Stimulated activated CD8-positive, alpha-beta memory T cell treated with anti-CD3 and anti-CD28 coated beads, Interleukin-2, amount 100 ng/mL, for 48 hours (primary cell): ENCODE results near the gene NECAP2.
"Not testable (repeated sequence)": the region's sequence is repeated elsewhere in the genome, so short reads cannot be mapped to it uniquely, and the experiment has no call there.

ENCODE experiments used
- DNase-seq, 2 donors: peaks; one replicate each; pipeline ENCODE4 v3.0.0-alpha.2; 2020; ENCODE audit warnings: low read depth in 2 of 2

Gene NECAP2

DNA sequence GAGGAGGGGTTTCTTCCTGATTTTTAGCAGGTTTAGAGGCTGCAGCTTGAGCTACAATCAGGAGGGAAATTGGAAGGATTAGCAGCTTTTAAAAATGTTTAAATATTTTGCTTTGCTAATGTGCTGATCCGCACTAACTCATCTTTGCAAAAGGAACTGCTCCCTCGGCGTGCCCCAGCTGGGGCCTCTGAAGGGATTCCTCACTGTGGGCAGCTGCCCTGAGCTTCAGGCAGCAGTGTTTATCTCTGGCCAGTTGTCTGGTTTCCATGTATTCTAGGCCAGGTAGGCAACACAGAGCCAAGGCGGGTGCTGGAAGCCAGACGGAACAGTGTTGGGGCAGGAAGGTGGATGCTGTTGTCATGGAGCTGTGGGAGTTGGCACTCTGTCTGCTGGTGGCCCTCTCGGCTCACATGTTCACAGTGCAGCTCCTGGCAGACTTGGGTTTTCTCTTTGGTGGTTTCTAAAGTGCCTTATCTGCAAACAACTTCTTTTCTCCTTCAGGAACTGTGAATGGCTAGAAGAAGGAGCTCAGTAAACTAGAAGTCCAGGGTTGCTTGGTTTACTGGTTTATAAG is 18.9 kb downstream of the NECAP2 start:
- no peak for DNase-seq

DNA sequence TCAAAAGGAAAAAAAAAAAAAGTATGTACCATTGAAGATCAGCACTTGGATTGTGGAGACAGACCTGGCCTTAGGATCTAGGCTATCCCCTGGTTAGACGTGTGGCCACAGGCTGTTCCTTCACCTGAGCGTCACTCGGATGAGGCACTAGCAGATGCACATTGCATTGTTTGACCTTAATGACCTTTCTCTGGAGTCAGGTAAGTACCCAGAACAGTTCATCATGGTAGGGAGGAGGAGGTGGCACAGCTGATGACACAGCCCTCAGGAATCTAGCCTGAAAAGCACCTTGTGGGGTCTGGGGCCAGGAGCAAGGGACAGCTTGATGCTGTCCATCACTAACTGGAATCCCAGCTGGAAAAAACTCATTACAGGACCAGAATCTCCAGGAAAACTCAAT is 21.2 kb downstream of the NECAP2 start:
- no peak for DNase-seq

DNA sequence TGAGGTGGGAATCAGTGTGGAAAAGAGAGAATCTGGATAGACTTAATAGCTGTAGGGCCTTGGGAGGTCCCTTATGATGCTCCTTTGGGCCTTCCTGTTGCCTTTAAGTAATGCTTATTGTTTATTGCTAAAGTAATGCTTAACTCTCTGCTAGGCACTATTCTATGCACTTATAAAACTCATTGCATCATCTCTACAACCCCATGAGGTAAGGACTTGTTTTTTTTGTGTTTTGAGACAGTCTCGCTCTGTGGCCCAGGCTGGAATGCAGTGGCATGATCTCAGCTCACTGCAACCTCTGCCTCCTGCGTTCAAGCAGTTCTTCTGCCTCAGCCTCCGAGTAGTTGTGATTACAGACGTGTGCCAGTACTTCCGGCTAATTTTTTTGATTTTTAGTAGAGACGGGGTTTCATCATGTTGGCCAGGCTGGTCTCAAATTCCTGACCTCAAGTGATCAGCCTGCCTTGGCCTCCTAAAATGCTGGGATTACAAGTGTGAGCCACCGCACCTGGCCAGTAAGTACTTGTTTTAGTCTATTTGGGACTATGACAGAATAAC is 22.3 kb downstream of the NECAP2 start:
- DNase-seq = no peak

DNA sequence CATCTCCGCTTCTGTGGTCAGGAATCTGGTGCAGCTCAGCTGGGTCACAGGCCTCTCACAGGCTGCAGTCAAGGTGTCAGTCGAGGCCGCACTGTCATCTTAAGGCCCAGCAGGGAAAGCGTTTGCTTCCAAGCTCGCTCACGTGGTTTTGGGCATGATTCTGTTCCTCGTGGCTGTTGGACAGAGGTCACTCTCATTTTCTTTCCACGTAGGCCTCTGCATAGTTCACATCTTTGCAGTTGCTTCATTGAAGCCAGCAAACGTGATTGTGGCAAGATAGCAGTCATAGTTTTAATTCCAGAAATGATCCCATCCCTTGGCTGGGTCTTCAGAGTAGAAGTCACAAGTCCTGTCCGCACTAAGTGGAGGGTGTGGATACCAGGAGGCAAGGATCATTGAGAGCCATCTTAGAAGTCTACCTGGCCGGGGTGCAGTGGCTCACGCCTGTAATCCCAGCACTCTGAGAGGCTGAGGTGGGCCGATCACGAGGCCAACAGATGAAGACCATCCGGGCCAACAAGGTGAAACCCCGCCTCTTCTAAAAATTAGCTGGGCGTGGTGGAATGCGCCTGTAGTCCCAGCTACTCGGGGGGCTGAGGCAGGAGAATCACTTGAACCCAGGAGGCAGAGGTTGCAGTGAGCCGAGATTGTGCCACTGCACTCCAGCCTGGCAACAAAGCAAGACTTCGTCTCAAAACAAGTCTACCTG is 24.5 kb downstream of the NECAP2 start:
- DNase-seq = no peak

DNA sequence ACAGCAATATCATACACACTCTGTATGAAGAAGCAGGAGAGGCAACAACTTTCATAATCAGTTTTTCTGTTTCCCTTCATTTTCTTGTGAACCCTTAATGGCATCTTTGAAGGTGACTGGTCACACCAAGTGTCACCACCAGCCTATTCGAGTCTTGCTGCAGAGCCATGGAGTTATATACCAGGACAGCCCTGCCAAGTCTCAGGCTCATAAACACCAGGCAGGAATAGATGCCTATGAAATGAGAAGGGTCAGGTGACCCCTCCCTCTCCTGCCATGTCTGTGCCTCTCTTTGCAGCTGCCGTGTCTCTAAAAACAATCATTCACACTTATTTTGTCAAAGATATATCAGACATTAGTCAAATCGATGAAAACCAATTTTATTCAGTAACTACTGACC is 28.0 kb downstream of the NECAP2 start:
- no peak for DNase-seq

DNA sequence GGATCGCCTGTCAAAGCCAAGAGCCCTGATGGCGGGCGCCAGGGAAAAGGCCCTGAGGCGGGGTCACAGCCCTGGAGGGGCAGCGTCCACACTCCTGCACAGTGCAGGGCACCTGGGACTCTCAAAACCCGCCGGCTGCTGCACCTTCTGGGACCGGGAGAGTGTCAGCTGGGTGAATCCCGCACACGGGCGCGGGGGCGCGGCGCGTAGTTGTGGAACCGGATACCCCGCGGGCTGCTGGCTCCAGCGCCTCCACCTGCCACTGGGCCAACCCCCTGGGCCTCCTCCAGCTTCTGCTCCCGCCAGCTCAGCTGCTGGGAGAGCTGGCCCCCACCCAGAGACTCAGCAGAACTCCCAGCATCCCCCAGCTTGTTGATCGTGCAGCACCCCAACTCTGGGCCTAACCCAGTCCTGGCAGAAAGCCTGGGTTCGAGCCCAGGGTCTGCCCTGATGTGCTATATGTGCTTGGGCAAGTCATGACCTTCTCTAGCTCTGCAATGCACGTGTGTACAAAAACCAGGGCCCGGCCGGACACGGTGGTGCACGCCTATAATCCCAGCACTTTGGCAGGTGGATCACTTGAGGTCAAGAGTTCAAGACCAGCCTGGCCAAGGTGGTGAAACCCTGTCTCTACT is 33.8 kb downstream of the NECAP2 start:
- DNase-seq = no peak

DNA sequence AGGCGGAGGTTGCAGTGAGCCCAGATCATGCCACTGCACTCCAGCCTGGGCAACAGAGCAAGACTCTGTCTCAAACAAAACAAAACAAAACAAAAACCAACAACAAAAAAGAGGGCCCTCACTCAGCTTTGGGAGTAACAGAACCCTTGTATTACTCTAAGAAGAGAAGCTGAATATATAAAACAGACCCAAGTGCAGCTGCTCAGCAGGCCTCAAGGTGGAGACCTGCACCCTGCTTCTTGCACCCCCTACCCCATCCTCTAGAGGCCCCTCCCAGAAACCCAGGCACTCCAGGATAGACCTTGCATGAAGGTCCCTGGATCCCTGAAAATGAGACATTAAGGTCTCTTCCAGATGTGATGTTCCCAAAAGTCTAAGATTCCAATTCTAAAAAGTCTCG is 34.4 kb downstream of the NECAP2 start:
- not testable (repeated sequence) for DNase-seq

DNA sequence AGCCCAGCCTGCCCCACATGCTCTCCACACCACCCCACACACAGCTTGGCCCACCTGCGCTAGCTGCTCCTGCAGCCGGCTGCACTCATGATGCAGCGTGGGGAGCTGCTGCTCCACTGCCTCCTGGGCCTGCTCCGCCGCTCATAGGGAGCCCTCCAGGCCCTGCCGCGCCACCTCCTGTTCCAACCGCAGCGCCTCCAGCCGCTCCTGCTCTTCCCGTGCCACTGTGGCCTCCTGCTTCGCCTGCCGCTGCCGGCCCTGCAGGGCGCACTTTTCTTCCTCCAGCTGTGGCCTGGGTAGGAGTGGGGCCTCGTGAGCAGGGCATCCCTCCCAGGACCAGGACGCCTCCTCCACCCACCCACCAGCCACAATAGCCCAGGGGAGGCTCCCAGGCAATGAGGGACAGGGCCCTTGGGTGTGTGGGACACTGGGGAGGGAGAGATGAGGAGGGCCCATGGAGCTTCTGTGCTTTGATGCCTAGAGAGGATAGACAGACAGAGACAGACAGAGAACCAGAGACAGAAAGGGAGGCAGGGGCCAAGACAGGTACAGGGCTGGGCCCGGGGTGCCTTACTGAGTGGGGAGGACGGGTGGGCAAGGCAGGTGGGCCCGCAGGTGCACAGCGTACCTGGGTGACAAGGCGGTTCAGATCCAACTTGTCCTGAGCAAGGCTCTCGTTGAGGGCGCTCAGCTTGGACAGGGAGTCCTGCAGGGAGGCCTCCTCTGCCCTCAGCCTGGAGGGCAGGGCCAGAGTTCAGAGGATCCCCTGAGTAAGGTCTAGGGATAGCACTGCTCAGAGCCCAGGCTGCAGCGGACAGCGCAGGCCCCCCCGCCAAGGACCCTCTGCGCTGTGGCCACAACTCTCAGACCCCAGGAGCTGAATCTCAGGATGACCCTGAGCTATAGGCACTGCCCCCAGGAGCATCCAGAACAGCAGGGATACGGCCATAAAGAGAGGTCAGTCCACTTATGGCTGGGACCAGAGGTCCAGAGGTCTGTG is 35.5 kb downstream of the NECAP2 start:
- DNase-seq = not testable (repeated sequence)

DNA sequence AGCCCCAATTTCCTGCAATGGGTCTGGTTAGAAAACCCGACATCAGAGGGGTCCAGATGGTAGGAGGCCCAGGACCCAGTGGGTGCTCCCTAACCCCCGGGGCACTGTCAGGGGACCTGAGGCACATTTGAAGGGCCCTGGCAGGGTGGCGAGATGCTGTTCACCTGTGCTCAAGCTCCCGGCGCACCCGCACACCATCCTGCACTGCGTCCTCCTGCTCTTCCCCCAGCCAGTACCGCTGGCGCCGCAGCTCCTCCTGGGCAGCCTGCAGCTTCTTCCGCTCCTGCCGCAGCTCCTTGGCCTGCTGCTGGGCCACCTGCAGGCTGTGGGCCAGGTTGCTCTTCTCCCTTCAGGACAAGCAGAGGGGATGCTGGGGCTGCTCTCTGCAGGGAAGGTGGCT is 37.6 kb downstream of the NECAP2 start:
- DNase-seq = no peak

DNA sequence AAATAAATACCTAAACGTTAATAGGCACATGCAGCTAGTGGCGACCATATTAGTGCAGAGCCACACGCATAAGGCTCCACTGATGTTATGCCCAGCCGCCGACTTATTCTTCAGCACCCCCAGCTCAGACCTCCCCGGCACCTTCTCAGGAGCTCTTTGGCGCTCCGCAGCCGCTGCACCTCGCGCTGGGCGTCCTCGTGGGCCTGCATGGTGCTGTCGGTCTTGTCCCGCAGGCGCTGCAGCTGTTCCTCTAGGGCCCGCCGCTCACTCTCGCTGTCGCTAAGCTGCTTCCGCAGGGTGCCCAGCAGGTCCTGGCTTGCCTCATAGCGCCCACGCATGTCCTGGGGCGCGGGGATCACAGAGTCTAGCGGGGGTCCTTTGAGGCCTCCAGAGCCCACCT is 42.6 kb downstream of the NECAP2 start:
- DNase-seq = not testable (repeated sequence)

DNA sequence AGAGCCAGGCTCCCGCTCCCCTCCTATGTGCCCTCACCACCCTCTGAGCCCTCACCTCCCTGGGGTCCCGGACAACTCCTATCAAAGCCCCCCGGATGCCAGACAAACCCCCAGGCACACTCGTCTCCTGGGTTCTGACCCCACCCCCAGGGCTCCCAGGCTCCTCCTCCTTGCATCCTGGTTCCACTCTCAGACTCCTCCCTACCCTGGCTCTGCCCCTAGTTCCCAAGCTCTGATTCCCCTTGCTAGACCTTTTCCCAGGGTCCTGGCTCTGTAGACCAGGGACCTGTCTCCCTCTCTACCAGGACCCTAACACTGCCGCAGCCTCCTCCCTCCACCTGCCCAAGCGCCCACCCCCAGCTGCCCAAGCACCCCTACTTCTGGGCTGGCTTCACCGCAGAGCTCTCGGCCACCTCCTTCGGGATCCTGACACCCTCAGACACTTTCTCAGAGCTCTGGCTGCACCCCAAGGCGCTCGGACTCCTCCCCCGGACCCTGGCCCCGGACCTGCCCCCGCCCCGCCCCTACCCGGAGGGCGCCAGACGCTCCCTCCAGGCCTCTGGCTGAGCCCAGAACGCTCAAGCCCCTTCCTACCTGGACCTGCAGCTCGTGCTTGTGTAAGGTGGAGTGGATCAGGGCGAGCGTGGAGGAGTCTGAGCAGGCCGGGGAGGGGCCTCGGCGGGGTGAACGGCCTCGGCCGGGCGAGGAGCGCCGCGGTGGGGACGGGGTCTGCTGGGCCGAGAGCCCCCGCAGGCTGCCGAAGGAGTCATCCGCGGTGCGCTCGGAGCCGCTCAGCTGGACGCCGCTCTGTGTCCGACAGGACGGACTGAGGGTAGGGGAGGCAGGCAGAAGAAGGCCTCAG is 43.3 kb downstream of the NECAP2 start:
- not testable (repeated sequence) for DNase-seq

DNA sequence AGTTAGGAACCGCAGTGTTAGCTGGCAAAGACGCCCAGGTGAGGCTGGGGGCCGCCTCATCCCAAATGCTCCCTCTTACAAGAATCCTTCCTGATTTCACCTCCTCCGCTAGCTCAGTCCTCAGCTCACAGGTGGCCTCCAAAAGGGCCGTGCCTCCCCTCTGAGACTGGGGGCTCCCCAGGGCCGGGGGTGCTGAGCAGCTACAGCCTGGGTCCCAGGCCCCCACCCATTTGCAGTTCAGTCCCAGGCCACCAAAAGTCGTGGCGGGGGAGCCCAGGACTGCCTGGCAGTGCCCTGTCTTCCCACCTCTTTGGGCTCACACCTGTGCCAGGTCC is 43.9 kb downstream of the NECAP2 start:
- DNase-seq = no peak

DNA sequence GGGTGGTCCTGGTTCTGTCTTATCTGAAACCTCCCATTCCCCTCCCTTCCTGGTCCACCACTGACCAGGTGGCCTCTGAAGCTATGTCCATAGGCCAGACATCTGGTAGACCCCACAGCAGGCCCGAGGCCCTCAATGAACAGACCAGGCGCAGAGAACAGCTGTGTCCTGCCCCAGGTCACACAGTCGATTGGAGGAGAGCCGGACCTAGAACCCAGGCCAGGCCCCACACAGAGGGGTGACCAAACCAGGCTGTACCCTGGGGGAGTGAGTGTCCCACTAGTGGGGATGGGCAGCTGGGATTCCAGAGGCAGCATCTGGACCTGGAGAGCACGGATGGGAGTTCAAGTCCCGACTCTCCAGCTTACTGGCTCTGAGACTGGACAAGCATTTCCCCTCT is 44.4 kb downstream of the NECAP2 start:
- DNase-seq = no peak

DNA sequence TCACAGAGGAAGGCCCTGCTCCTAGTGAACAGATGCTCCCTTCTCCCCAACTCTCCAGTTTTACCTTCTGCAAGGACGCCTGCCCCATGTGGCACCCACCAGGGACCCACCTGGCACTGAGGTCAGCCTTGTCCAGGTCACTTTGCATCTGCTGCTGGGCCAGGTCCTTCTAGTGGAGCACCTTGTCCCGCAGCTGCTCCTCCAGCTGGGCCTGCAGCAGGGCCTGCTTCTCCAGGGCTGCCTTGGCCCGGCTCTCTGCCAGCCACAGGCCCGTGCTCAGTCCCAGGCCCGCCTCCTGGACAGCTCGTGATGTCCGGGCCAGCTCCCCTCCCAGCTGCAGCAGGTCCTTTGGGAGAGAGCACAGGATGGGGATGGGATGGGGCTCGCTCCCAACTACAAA is 45.8 kb downstream of the NECAP2 start:
- not testable (repeated sequence) for DNase-seq

DNA sequence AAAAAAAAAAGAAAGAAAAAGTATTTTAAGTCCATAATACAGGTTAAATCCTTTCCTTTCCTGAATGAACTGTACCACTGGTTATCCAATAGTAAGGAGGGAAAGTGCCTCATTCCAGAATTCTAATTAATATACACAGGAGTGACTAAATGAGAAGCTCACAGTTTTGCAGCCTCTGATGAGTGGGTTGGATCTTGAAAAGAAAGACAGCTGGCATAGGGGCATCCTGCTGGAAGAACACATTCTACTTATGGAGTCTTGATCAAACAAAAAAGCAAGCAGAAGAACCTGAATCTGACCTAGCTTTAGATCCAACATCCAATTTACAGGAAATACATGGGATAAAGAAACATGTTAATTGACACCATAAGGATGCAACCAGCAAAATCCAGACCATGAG is 46.5 kb downstream of the NECAP2 start:
- not testable (repeated sequence) for DNase-seq

DNA sequence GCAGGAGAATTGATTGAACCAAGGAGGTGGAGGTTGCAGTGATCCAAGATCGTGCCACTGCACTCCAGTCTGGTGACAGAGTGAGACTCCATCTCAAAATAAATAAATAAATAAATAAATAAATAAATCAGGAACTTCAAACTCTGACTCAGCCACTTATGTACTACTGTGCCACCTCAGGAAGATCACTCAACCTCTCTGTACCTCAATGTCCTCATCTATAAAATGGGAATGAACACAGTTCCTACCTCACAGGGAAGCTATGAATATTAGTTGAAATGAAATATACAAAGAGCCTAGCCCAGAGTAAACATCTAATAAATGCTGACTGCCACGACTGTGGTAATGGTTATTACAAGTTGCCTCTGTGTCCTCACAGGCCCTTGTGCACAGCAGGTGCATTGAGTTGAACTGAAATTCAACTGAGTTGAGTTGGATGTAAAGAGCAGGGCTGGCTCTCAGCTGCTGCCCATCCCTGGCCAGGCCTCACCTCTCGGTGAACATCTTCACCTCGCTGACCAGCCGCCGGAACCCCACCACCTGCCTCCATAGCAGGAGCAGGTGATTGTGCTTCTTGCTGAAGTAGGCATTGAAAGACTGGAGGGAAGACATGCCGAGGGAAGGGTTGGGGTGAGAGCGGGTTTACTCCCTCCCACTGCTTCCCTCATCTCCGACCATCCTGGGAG is 48.8 kb downstream of the NECAP2 start:
- not testable (repeated sequence) for DNase-seq

DNA sequence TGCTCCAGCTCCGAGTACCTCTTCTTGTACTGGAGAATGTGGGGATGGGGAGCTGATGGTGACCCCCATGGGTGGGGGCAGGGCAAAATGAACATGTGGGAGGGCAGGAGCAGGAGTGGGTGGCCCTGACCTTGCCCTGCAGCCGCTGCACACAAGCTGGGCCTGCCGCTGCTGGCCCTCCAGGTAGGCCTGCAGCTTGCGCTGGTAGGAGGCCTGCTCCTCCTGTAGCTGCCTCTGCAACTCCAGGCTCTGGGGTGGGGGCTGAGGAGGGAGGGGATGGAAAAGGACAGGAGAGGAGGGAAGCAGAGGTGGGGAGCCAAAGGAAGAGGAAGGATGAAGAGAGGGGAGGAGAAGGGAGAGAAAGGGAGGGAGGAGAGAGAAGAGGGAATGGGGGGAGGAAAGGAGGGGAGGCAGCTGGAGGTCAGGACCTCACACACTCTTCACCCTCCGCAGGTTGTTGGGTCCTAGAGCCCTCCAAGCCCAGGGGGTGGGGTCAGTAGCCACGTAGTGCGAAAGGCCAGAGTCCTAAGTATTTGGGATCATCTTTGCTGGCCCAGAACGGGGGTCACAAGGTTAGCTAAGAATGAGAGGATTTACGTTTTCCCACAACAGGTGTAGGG is 50.6 kb downstream of the NECAP2 start:
- no peak for DNase-seq

DNA sequence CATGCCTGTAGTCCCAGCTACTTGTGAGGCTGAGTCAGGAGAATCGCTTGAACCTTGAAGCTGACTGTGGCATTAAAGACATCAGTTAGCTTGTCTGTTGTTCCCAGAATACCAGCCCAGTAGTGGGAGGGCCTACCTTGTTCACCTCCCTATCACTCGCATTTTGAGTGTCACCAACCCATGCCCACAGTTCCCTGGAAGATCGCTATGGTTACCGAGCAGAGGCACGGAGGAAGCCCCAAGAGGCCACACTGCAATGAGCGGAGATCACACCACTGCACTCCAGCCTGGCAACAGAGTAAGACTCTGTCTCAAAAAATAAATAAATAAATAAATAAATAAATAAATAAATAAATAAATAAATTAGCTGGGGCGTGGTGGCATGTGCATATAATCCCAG is 52.4 kb downstream of the NECAP2 start:
- not testable (repeated sequence) for DNase-seq

DNA sequence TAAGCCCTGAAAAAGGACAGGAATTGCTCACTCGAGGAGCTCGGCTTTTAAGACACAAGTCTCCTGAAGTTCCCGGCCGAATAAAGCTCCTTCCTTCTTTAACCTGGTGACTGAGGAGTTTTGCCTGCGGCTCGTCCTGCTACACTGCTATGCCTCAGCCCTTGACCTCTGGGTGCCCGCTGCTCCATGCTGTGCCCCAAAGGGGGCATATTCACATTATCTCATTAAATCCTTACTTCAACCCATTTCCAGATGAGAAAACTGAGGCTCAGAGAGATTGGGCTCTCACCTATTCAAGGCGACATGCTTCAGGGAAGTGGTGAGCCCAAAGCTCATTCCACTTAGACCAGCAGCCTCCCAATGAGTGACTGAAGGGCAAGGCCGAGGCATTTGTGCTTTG is 53.2 kb downstream of the NECAP2 start:
- not testable (repeated sequence) for DNase-seq

DNA sequence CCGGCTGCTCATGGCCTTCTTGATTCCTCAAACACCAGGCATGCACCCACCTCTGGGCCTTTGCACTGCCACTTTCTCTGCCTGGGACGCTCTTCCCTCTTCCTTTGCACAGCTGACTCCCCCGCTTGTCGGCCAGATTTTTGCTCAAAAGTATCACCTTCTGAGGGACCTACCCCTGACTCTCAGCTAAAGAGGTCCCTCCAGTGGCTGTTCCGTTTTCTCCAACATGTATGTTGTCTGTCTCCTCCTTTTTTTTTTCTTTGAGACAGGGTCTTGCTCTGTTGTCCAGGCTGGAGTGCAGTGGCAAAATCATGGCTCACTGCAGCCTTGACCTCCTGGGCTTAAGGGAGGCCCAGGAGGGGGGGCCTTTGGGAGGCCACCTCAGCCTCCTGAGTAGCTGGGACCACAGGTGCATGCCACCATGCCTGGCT is 57.0 kb downstream of the NECAP2 start:
- not testable (repeated sequence) for DNase-seq
